Epithelial cell of proximal tubule (primary cell): ENCODE measurements around the gene CFAP54. TPM values are rescaled to one million over a fixed set of nuclear protein-coding genes. Genes with fewer than 3 reads are reported as not detected.

Source experiments
- DNase-seq: peaks from one replicate; pipeline ENCODE4 v3.0.0-alpha.2; 2011; ENCODE audit warnings: low read depth
- H3K4me3 ChIP-seq: 2 replicates; pipeline ENCODE4 v1.5.1; 2011; ENCODE audit warnings: low read depth, mild to moderate bottlenecking, low read length
- CTCF ChIP-seq: conservative IDR thresholded peaks from 2 replicates; pipeline ENCODE4 v1.5.1; 2012; ENCODE audit warnings: low read depth, mild to moderate bottlenecking, low read length
- total RNA-seq: library from RNA; depleted of rRNA; stranded (reverse); fragments of >200 nt; gene quantifications from 2 replicates; pipeline ENCODE4 v1.2.3, GENCODE V29; 2015

The CFAP54 gene
- total RNA-seq, 1 donor from 2014 or later, result 0.40 TPM

- TF ChIP-seq CTCF, result no peak
- no peak for DNase-seq
Measured at GRCh38 chr12:96803969-96804368, 314.6 kb downstream of the CFAP54 start.

GRCh38 chr12:96806272-96806671 is 316.9 kb downstream of the CFAP54 start:
- DNase-seq, result no peak
- no peak overlapping the region for H3K4me3 ChIP-seq
- no peak for TF ChIP-seq CTCF

More at GRCh38 chr12:96803969-96804368, 314.6 kb downstream of the CFAP54 start:
- H3K4me3 ChIP-seq, result no peak overlapping the region

GRCh38 chr12:96807741-96808140 is 318.4 kb downstream of the CFAP54 start:
- TF ChIP-seq CTCF, result no peak
- H3K4me3 ChIP-seq, result no peak overlapping the region
- DNase-seq, result no peak

GRCh38 chr12:96808587-96808986 is 319.2 kb downstream of the CFAP54 start:
- TF ChIP-seq CTCF, result no peak
- no peak overlapping the region for H3K4me3 ChIP-seq
- DNase-seq, result no peak

- TF ChIP-seq CTCF, result no peak
- H3K4me3 ChIP-seq, result no peak overlapping the region
- DNase-seq, result no peak
Measured at GRCh38 chr12:96809522-96809921, 320.1 kb downstream of the CFAP54 start.

GRCh38 chr12:96810057-96810456 is 320.7 kb downstream of the CFAP54 start:
- no peak for DNase-seq
- no peak for TF ChIP-seq CTCF
- no peak overlapping the region for H3K4me3 ChIP-seq

- no peak overlapping the region for H3K4me3 ChIP-seq
- no peak for DNase-seq
- no peak for TF ChIP-seq CTCF
Measured at GRCh38 chr12:96810477-96810876, 321.1 kb downstream of the CFAP54 start.
